Bronchial epithelial cell (primary cell): Measurements from ENCODE around the gene DYNC2H1. TPM values are rescaled to one million over a fixed set of nuclear protein-coding genes. Genes with fewer than 3 reads are reported as not detected.

ENCODE experiments used
- DNase-seq: peaks from one replicate; pipeline ENCODE4 v3.0.0-alpha.2; 2010; ENCODE audit warnings: low read depth
- FAIRE-seq: peaks from 2 replicates; lab custom pipeline; 2011; peaks lifted over from hg19 to GRCh38; lab: Jason Lieb, UNC
- H3K27me3 ChIP-seq: 2 replicates; pipeline ENCODE4 v1.5.1; 2011; ENCODE audit warnings: low read length; ENCODE audit not compliant: control insufficient read depth, insufficient read depth
- H3K36me3 ChIP-seq: 2 replicates; pipeline ENCODE4 v1.5.1; 2011; ENCODE audit warnings: low read length; ENCODE audit not compliant: control insufficient read depth, insufficient read depth
- H3K4me3 ChIP-seq: 2 replicates; pipeline ENCODE4 v1.5.1; 2011; ENCODE audit warnings: mild to moderate bottlenecking, low read depth, low read length, control low read depth
- CTCF ChIP-seq: IDR thresholded peaks from 2 replicates; pipeline ENCODE4 v1.5.1; 2011; ENCODE audit warnings: mild to moderate bottlenecking, moderate library complexity, low read length, control low read depth, inconsistent platforms; ENCODE audit not compliant: insufficient read depth, severe bottlenecking
- total RNA-seq: library from RNA; depleted of rRNA; stranded (reverse); fragments of >200 nt; gene quantifications from 2 replicates; pipeline ENCODE4 v1.2.1, GENCODE V29; 2014

DYNC2H1 gene
- total RNA-seq, 1 donor from 2014 or later: 11.6 TPM

GRCh38 chr11:103071008-103071407 lies 38.2 kb upstream of the DYNC2H1 start:
- H3K36me3 ChIP-seq: peaks cover 2% of the 10 kb centered on the region
- FAIRE-seq (no peak), DNase-seq (no peak)
- no peak for TF ChIP-seq CTCF
- no peak overlapping the region for H3K4me3 ChIP-seq
- no peaks in the 10 kb centered on the region for H3K27me3 ChIP-seq

- peaks cover 5% of the 10 kb centered on the region for H3K36me3 ChIP-seq
- no peaks in the 10 kb centered on the region for H3K27me3 ChIP-seq
- no peak for TF ChIP-seq CTCF
- no peak overlapping the region for H3K4me3 ChIP-seq
- FAIRE-seq (no peak), DNase-seq (no peak)
Measured at GRCh38 chr11:103076361-103076760, 32.9 kb upstream of the DYNC2H1 start.

- no peak for TF ChIP-seq CTCF
- peaks cover 5% of the 10 kb centered on the region for H3K36me3 ChIP-seq
- no peak overlapping the region for H3K4me3 ChIP-seq
- DNase-seq (no peak), FAIRE-seq (no peak)
- no peaks in the 10 kb centered on the region for H3K27me3 ChIP-seq
Measured at GRCh38 chr11:103077554-103077953, 31.7 kb upstream of the DYNC2H1 start.

- Histone ChIP-seq H3K36me3 (peaks cover 5% of the 10 kb centered on the region), H3K4me3 (no peak overlapping the region), H3K27me3 (no peaks in the 10 kb centered on the region)
- FAIRE-seq (peak; percentile 47), DNase-seq (peak; percentile 47)
- no peak for TF ChIP-seq CTCF
Measured at GRCh38 chr11:103078710-103079109, 30.5 kb upstream of the DYNC2H1 start.

- no peak for TF ChIP-seq CTCF
- Histone ChIP-seq H3K27me3 (no peaks in the 10 kb centered on the region), H3K36me3 (peaks cover 5% of the 10 kb centered on the region), H3K4me3 (no peak overlapping the region)
- FAIRE-seq: no peak
- peak; percentile 81 for DNase-seq
Measured at GRCh38 chr11:103079833-103080232, 29.4 kb upstream of the DYNC2H1 start.

- no peak for TF ChIP-seq CTCF
- no peaks in the 10 kb centered on the region for H3K27me3 ChIP-seq
- H3K36me3 ChIP-seq: peaks cover 1% of the 10 kb centered on the region
- no peak overlapping the region for H3K4me3 ChIP-seq
- FAIRE-seq (no peak), DNase-seq (no peak)
Measured at GRCh38 chr11:103085758-103086365, 23.4 kb upstream of the DYNC2H1 start.
